ENCODE data around the gene MYBL2.

DNA sequence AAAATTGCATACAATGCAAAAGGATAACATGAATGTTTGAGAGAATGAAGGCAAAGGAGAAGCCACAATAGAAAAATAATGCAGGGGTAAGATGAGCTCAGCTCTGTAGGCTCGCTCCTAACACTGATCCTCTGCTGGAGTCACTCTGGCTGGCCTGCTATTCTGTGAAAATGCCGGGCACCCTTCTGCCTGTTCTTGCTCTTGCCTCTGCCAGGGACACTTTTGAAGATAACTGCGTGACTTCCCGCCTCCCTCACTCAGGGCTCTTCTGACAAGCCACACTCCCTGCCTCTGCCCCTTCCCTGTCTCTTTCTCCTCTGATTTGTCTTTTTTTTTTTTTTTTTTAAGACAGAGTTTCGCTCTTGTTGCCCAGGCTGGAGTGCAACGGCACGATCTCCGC lies 35.3 kb upstream of the MYBL2 start:
- TF ChIP-seq EP300 (IDR thresholded peaks at IDR 0.05) (no peak), POLR2A (IDR thresholded peaks at IDR 0.05) (no peak)
- TF ChIP-seq, protein P1, sequence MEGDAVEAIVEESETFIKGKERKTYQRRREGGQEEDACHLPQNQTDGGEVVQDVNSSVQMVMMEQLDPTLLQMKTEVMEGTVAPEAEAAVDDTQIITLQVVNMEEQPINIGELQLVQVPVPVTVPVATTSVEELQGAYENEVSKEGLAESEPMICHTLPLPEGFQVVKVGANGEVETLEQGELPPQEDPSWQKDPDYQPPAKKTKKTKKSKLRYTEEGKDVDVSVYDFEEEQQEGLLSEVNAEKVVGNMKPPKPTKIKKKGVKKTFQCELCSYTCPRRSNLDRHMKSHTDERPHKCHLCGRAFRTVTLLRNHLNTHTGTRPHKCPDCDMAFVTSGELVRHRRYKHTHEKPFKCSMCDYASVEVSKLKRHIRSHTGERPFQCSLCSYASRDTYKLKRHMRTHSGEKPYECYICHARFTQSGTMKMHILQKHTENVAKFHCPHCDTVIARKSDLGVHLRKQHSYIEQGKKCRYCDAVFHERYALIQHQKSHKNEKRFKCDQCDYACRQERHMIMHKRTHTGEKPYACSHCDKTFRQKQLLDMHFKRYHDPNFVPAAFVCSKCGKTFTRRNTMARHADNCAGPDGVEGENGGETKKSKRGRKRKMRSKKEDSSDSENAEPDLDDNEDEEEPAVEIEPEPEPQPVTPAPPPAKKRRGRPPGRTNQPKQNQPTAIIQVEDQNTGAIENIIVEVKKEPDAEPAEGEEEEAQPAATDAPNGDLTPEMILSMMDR (IDR thresholded peaks at IDR 0.05) = no peak
